ENCODE data around the gene HTT.
A peak's percentile ranks its signal among the peaks of the same experiment; 100 is the strongest.

The HTT gene

DNA sequence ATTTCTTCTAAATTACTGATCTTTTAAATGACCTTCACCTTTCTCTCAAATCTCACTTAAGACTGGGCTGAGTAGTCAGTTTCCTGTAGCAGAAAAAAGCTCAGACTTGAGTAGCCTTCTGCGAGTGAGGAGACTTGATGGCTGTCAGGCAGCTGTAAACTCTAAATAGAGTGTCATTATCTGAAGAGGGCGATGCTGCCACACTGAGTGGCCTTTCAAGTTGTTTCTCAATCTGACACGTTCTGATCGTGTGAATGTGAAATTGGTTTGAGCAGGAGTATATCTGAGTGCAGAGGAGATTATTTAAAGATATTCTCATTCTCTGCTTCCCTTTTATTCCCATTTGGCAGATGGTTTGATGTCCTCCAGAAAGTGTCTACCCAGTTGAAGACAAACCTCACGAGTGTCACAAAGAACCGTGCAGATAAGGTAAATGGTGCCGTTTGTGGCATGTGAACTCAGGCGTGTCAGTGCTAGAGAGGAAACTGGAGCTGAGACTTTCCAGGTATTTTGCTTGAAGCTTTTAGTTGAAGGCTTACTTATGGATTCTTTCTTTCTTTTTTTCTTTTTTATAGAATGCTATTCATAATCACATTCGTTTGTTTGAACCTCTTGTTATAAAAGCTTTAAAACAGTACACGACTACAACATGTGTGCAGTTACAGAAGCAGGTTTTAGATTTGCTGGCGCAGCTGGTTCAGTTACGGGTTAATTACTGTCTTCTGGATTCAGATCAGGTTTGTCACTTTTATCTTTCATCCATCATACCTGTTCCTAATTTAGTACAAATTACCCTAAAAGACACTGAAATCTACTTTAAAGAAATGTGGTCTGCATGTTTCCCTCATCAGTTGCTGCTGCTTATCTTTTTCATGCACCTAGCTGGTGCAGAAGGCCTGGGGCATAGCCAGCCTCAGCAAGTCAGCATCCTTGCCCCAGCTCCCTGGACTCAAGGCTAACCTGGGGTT, 100.2 kb downstream of the HTT start:
- no peak for DNase-seq (ENCODE audit: low spot score)

DNA sequence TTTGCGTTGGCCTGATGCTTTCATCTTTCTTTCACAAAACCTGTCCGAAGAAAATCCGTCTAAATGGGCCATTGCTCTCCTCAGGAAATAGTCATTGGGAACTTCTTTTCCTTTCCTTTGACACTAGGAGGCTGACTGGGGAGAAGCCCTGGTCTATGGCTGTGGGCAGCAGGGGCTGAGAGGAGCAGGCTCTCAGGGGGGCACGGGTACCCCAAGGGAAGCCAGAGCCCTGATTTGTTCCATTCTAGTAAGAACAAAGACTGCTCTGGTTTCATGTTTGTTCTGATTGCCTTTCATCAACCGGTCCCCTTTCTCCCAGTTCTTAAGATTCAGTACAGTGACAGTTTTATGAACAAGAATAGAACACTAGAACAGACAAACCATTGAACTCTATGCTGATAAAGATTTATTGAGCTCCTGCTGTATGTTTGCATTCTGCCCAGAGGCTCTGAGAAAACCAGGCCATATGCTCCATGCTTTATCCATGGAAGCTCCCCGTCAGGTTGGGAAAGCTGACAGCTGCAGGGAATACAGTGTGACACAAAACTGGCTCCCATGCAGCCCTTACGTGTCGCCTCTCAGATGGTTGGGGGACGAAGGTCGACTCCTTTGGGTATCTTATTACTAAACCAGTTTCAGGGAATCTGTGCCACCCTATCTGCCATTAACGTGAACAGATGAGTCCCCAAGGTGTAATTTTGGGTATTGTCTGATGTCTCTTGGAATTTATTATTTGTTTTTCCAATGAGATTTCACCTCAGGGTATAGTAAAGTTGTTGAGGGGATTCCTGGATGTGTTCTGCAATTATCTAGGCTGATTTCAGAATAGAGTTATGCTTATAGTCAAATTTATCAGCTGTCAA, 102.1 kb downstream of the HTT start:
- DNase-seq (ENCODE audit: low spot score): no peak

DNA sequence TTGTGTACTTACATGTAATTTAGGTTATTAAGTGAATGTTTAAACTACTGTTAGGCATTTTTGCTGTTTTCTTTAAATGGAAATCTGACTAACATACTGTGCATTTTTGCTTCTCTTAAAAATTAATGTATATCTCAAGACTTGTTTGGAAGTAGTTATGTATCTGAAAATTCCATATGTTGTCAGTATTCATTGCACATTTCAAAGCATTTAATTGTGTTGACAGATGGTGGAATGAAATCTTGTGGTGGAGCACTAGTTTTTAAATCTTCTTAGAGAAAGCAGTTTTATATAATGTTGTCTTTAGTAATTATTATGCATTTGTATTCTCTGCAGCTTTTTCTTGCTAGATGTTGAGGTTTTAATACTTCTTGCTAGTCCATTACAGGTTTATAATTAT, 102.9 kb downstream of the HTT start:
- no peak for DNase-seq (ENCODE audit: low spot score)

DNA sequence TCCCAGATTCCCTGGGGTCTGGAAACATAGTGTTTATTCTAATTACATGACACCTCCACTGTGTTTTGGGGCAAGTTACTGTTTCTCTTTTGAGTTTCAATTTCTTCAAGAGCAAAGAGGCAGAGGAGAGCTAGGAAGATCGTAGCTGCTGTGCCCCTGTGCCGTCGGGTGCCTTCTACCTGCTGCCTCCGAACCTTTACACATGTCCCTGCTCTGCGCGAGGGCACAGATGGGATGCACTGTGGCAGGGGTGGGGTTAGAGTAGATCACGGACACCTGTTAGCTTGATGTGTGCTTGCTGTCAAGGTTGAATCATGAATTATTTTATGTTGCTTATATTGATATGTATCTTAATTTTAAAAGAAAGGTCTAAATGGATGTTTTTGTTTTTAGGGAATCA, 103.4 kb downstream of the HTT start:
- DNase-seq (ENCODE audit: low spot score): no peak

DNA sequence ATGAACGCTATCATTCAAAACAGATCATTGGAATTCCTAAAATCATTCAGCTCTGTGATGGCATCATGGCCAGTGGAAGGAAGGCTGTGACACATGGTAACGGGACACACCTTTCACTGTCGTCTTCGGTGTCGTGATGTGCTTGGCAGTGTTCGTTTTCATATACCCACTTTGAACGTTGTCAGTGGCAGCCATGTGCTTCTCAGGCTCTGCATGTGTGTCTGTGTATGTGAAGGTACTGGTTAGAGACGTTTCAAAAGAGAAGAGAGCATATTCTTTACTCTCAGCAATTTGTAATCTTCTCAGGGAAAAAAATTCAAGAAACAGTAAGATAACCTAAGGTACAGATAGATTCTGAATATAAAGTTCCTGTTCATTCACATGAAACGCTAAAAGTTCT, 103.9 kb downstream of the HTT start:
- DNase-seq (ENCODE audit: low spot score): no peak

DNA sequence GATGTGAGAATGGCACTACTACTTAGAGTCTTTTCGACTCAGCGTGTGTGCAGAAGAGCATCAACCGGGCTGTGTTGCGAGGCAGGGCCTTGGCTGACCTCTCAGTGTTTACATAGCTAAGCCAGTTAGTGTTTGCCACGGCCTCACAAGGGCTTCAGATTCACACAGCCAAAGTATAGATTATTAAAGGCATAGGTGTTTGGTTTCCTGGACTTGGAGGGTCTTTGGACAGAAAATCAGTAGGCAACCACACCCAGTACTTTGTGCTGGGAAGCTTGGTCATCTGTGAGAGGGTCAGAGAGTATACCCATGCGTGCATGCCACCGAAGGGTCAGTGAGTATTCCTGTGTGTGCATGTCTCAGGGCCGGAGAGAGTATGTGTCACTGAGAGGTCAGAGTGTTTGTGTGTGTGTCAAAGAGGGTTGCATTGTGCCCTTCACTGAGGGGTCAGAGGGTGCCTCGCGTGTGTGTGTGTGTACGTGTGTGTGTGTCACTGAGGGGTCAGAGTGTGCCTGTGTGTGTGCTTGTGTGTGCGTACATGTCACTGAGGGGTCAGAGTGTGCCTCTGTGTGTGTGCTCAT, 104.7 kb downstream of the HTT start:
- DNase-seq (ENCODE audit: low spot score): no peak

DNA sequence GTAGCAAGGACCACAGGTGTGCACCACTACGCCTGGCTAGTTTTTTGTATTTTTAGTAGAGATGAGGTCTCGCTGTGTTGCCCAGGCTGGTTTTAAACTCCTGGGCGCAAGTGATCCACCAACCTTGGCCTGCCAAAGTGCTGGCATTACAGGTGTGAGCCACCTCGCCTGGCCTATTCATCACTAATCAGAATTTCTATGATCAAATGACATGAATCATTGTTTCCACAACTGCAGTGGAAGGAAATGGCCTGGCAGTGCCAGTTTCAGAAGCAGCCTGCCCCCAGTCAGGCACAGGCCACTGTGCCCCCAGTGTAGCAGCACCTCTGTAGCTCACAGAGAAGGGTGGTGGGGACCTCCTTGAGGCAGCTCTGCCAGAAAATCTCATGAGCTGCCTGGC, 108.5 kb downstream of the HTT start:
- DNase-seq (ENCODE audit: low spot score): no peak

DNA sequence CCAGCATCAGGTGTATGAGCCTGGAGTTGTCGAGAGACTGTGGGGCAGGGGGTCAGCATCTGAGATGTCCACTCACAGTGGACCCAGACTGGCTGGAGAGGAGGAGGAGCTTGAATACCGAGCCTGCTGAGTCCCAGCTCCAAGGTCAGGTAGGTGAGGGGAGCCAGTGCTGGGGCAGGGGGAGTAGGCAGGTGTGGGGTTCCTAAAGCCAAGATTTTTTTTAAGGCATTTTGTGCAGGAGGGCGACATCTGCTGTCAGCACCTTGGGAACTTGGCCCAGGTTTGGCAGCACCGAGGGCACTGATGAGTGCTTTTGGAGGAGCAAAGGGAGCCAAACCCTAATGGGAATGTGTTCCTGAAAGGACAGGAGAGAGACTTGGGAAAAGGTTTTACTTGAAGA, 110.2 kb downstream of the HTT start:
- no peak for DNase-seq (ENCODE audit: low spot score)

DNA sequence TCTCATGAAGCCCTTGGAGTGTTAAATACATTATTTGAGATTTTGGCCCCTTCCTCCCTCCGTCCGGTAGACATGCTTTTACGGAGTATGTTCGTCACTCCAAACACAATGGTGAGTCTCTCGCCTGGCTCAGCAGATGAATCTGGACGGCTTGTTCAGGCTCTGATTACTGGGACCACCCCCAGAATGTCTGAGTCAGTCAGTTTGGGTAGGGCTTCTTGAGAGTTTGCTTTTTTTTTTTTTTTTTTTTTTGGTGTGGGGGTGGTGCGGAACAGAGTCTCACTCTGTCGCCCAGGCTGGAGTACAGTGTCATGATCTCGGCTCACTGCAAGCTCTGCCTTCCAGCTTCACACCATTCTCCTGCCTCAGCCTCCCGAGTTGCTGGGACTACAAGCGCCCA, 112.1 kb downstream of the HTT start:
- DNase-seq (ENCODE audit: low spot score): no peak

DNA sequence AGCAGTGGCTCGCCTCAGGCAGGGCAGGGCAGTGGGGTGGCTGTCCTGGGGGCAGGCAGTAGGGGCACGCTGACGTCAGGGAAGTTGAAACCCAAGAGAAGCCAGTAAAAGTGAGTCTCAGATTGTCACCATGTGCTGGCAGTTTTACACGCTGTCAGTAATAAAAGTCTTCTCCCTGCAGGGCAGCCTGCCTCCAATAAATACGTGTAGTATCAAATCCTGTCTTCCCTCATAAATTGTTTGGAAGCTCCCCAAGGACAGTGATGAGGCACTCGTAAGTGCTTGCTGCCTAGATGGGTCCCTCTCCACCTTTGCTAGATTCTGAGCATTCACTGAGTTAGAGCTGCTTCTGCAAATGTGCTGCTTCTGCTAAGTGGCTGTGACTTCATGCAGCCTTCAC, 113.6 kb downstream of the HTT start:
- DNase-seq (ENCODE audit: low spot score): no peak

DNA sequence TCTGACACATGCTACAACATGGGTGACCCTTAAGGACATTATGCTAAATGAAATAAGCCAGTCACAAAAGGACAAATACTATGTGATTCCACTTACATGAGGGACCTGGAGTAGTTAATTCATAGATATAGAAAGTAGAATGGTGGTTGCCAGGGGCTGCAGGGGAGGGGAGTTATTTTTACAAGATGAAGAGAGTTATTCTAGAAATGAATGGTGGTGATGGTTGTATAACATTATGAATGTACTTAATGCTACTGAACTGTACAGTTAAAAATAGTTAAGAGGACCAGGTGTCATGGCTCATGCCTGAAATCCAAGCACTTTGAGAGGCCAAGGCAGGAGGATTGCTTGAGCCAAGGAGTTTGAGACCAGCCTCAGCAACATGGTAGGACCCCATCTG, 115.0 kb downstream of the HTT start:
- no peak for DNase-seq (ENCODE audit: low spot score)

DNA sequence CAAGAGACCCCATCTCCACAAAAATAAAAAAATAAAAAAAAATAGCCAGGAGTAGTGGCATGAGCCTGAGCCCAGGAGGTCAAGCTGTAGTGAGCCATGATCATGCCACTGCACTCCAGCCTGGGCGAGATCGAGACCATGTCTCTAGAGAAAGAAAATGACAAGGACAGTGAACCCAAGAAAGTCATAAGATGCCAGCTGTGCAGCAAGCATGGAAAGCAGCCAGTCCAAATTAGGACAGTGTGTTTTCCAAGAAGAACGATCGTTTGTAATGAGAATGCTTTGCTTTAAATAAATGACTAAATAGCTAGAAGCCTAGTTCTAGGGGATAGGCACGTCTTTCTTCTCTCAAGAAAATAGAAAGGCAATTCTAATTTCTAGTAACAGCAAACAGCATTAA, 116.1 kb downstream of the HTT start:
- DNase-seq (ENCODE audit: low spot score): no peak

DNA sequence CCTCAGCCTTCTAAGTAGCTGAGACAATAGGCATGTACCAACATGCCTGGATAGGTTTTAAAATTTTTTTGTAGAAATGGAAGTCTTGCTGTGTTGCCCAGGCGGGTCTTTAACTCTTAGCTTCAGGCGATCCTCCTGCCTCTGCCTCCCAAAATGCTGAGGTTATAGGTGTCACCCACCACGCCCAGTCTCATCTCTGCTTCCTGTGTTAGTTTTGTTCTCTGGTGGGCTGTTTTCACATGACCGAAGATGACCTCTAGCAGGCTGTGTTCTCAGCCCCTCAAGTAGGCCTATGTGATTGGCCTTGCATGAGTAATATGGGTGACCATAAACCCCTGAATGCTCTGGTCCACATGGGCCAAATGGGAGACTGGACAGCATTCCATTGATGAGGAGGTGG, 117.7 kb downstream of the HTT start:
- DNase-seq (ENCODE audit: low spot score): no peak

DNA sequence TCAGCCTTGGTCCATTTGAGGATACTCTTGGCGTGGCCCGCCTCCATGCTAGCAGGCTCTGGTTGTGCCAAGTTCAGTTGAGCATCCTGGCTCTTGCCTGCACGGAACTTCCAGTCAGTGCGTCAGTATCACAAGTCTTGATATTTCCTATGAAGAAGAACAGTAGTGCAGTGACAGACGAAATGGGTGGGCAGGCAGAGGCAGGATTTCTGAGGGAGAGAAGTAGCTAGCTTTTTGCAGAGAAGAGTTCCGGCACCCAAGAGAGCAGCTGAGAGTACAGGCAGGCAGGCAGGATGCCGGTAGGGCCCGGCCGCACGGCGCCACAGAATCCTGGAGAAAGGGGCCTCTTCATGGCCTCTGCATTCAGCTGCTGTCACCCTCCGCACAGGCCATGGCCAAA, 118.3 kb downstream of the HTT start:
- no peak for DNase-seq (ENCODE audit: low spot score)

DNA sequence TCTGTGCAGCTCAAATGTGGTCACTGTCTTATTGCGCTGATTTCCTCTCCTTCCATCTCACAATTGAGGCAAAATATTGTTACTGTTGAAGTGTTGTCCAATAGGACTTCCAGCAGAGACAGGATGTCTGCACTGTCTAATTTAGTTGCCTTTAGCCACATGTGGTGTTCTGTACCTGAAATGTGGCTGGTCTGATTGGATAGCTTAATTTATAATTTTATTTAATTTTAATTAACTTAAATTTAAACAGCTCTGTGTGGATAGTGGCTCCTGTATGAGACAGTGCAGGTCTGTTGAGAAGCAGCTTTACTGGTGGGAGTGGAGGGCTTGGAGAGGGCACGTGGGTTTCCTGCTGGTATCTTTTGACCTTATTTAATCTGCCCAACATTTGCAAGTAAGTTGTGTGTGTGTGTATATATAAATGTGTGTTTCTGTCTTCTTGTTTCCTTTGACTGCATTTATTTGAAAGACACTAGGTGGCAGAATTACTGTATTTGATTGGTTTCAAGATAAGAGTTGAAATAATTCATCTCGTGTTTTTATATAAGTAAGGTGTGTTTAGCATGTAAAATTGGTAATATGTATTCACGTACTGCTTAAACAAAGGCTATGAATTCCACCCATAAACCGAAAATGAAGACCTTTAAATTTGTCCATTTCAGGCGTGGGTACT, 119.2 kb downstream of the HTT start:
- no peak for DNase-seq (ENCODE audit: low spot score)

DNA sequence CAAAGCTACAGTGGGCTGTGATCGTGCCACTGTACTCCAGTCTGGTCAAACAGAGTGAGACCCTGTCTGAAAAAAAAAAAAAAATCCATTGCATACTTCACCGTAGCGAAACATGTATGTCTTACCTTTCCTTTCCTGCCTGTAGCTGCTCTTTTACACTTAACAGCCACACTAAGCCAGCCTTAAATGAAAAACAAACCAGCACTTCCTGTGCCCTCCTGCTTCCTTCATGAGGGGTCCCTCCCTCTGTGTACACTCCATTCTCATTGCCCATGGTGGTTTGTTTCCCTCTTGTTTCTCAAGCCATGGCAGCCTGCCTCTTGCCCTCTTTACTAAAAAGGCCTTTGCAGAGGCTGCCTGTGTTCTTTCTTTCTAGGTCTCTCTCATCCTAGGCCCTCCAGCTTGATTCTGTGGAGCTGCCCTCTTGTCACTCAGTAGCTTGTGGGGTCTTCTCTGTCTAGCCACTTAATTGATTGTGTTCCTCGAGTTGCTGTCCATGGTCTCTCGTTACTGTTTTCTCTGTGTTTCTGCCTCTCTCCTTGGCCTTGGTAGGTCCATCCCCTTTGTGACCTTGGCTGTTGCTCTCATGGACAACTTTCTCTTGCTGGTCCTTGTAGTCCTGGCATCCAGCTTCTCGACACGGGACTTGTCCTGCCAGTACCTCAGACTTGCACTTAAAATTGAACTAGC, 122.3 kb downstream of the HTT start:
- peak; percentile 15 for DNase-seq (ENCODE audit: low spot score)

DNA sequence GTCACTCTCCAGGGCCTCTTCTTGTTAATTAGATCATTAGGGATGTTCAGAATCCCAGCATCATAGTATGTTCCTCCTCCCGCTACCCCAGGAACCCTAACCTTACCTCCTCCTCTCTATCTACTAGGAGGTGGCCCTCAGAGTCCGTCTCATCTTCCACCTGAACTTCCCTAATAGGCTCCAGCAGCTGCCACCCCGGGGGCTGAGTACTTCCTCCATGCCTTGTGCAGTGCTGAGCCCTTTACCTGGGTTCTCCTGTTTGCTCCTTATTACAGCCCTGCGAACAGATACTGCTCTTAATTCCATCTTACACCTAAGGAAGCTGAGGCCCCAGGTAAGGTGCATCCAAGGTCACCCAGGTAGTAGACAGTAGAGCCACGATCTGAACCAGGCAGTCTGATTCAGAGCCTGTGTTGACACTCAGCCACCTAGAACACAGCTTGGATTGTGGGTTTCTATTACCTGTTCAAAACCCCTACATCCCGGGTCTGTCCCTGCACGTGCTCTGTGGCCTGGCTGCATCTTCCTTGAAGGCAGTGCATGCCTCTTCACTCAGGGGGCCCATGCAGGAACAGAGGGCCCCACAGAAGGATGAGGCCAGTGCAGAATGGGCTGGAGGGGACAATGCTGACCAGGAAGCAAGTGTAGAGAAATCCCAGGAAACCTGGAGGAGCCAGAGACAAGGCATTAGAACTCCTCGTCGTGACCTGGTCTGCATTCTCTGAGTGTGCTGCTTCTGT, 123.1 kb downstream of the HTT start:
- DNase-seq (ENCODE audit: low spot score): no peak

DNA sequence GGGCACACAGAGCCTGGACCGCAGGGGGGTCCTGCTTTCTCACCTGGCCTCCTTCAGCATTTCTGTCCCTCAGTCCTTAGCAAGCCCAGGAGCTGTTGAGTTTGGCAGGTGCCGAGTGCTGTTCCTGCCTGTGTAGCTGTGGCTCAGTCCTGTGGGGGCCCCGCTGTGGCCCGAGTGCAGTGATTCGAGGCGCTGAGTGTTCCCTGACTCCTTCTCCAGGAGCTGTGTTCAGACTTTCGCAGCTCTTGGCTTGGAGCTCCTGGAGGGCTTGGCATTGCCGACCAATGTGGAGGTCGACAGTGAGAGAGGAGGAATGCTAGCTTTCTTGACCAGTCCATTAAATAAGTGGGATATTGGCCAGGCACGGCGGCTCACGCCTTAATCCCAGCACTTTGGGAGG, 124.4 kb downstream of the HTT start:
- DNase-seq (ENCODE audit: low spot score): no peak

DNA sequence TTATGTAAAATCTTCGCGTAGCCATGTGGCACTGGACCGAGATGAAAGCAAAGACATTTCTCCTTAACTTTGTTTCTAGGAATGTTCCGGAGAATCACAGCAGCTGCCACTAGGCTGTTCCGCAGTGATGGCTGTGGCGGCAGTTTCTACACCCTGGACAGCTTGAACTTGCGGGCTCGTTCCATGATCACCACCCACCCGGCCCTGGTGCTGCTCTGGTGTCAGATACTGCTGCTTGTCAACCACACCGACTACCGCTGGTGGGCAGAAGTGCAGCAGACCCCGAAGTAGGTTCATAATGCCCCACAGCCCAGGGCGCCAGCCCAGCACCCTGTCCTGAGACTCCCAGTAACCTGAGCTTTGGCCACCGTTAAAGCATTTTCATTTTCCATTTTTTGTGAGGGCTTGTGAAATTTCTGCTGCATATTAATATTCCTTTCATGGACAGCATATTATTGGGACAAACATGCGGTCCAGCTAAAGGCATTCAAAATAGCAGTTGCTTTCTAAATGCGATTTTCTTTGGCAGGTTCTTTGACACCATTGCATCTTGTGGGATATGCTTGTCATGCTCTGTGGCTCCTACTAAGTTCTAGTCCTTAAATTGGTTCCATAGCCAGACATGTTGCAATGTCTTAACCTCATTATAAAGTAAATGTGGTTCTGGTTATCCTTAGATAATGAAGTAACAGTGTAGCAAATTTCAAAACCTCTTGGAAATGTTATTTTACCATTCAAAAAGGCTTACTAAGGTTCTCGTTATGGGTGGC, 125.4 kb downstream of the HTT start:
- DNase-seq (ENCODE audit: low spot score): no peak

DNA sequence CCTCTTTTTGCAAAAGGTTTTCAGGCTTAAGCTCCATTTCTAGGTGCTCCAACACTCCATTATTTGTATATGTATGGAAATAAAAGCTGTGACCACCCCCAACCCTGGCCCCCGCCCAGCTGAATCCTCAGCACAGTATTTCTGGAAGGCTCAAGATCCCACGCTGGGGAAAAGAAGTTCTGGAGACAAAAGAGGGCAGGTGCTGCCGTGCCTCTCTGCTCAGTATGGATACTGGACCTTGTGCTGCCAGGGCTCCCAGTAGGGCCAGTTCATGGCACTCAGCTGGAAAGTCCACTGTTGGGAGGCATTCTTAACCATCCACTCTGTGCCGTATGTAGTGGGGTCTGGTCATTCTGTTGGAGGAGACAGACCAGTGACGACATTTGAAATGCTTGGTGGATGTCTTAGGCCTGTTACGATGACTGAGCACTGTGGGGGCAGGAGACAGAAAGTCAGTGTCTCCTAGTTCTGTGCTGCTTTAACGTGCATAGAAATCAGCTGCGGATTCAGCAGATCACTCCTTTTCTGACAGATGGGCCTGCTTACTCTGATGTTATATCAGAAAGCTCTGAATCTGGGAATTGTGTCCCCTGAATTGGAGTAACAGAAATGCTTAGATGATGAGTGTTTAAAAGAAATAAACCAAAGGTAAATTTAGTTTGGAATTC, 126.1 kb downstream of the HTT start:
- DNase-seq (ENCODE audit: low spot score): no peak
